ENCODE measurements around the gene CFAP97D2. TPM values are rescaled to one million over a fixed set of nuclear protein-coding genes. Genes with fewer than 3 reads are reported as not detected.

CFAP97D2 gene
- total RNA-seq = not detected in 2 replicates

DNA sequence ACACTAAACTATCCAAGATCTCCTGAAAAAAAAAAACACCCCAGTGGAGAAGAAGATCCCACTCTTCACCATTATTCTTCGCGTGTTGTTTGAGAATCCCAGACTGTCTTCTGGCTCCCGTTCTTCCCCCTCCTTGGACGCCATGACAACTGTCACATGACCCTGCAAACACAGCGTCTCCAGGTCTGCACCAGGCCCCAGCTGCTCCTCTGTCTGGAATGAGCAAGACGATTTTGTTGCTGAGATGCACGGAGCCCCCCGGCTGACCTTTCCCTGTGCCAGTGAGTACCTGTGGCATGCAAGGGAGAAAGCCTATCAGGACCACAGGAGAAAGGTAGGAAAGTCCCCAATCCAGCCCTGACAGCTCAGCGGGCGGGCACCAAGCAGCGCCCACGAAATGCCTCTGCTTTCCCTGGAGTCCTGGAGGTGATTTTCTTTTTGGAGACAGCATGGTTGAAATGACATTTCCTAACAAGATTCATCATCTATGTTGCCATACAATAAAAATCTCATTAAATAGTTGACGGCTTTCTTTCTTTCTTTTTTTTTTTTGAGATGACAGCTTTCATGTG lies at the start of gene CFAP97D2:
Gene CFAP97D2, plus strand, starts transcription at position 171 of the 572 bp plus-strand sequence. Its CDS starts 74 bp downstream, at position 245.

DNA sequence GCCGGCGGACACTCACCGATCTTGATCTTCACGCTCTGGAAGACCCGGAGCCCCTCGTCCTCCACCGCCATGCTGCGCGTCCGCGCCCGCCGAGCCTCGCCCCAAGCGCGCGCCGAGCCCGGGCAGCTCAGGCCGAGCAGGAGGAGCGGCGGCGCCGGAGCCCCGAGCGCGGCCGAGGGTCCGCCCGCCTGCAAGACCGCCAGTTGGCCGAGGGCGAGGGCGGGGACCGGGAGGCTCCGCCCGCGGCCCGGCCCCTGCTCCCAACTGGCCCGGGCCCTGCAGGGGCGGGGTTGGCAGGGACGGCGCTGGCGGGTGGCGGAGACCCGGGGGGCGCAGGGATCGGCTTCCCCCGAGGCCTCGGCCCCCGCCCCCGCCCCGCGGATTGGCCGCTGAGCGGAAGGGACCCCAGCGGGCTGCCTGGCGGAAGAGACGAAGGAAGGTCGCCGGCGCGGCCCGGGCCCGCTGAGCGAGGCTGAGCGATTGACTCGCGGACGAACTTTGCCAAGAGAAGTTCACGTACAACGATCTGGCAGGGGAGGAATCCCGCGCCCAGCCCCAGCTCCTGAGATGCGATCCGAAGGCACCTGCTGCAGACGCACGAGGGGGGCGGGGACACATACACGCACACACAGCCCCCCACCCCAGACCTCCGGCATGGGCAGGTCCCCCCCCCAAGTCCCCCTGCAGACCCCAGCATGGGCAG lies 46.5 kb upstream of the CFAP97D2 start, which contains the start of gene RASA3:
Gene RASA3, minus strand, starts transcription at position 205 of the 703 bp plus-strand sequence. Its CDS starts 134 bp downstream, at position 71.

DNA sequence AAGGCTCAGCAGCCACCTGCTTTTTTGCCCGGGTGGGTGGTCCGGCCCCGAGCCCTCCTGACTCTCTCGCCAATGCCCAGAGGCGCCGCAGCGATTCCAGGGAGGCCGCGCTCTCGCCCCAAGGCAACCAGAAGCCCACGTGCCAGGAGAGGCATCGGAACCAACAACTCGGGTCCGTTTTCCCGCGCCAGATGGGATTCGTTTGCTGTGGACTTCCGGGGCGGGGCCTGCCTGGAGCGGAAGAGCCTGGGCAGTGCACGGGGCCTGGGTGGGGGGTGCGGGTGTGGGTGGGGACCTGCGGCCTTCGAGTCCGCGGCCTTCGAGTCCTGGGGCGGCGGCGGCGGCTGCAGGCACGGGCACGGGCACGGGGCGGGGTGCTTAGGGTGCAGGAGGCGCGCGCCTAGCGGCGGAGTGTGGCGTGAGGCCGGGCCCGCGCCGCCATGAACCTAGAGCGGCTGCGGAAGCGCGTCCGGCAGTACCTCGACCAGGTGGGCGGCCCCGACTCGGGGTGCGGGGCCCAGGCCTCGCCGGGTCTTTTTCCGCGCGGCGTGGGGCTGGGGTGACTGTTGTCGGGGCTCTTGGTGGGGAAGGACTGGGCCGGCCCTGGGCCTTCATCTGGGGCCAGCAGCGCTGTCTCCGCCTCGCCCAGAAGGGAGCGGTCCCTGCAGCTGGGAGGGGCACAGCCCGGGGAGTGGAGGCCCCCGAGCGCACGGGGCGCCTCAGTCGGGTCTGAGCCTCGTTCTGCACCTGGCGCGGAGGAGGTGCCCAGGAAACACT lies 55.8 kb downstream of the CFAP97D2 start, which contains the start of gene CDC16:
Gene CDC16, plus strand, starts transcription at position 253 of the 777 bp plus-strand sequence. Its CDS starts 188 bp downstream, at position 441.

Other genes starting within 250 kb of the CFAP97D2 start
- under 0.01 TPM in 1 of 2 replicates, not detected in the other for gene C13orf46, start 205.2 kb upstream of the CFAP97D2 start, total RNA-seq
- 20.1 and 24.6 TPM in 2 replicates for gene RASA3, start 46.6 kb upstream of the CFAP97D2 start, total RNA-seq
- 26.8 and 40.3 TPM in 2 replicates for gene CDC16, start 55.6 kb downstream of the CFAP97D2 start, total RNA-seq
- 20.7 and 26.4 TPM in 2 replicates for gene UPF3A, start 102.3 kb downstream of the CFAP97D2 start, total RNA-seq
- gene CHAMP1, start 135.2 kb downstream of the CFAP97D2 start, total RNA-seq = 17.4 and 18.3 TPM in 2 replicates